GM18861 (cell line): Measurements from ENCODE around the gene TANGO6.
"Not testable (repeated sequence)": the region's sequence is repeated elsewhere in the genome, so short reads cannot be mapped to it uniquely, and the experiment has no call there.

ENCODE experiments used
- ATAC-seq: cut with Tn5 transposase; IDR thresholded peaks from one replicate; pipeline ENCODE4 v1.9.1; 2021; ENCODE audit not compliant: unreplicated experiment

TANGO6 gene

GRCh38 chr16:69049603-69050375, 206.5 kb downstream of the TANGO6 start:
- no peak for ATAC-seq

GRCh38 chr16:69051517-69051830, 208.1 kb downstream of the TANGO6 start:
- ATAC-seq, result not testable (repeated sequence)

- ATAC-seq, result no peak
Measured at GRCh38 chr16:69055008-69055407, 211.7 kb downstream of the TANGO6 start.

GRCh38 chr16:69055980-69056379, 212.6 kb downstream of the TANGO6 start:
- no peak for ATAC-seq

- ATAC-seq, result no peak
Measured at GRCh38 chr16:69056421-69056820, 213.1 kb downstream of the TANGO6 start.

GRCh38 chr16:69057400-69058378, 214.4 kb downstream of the TANGO6 start:
- ATAC-seq, result no peak

GRCh38 chr16:69063491-69063890, 220.2 kb downstream of the TANGO6 start:
- not testable (repeated sequence) for ATAC-seq

- no peak for ATAC-seq
Measured at GRCh38 chr16:69064124-69064763, 220.9 kb downstream of the TANGO6 start.

GRCh38 chr16:69064764-69065313, 221.5 kb downstream of the TANGO6 start:
- no peak for ATAC-seq

GRCh38 chr16:69069504-69069903, 226.2 kb downstream of the TANGO6 start:
- no peak for ATAC-seq

GRCh38 chr16:69071036-69071435, 227.7 kb downstream of the TANGO6 start:
- ATAC-seq, result no peak

GRCh38 chr16:69072640-69072974, 229.3 kb downstream of the TANGO6 start:
- no peak for ATAC-seq

- no peak for ATAC-seq
Measured at GRCh38 chr16:69073181-69073702, 229.9 kb downstream of the TANGO6 start.

- no peak for ATAC-seq
Measured at GRCh38 chr16:69077251-69077650, 233.9 kb downstream of the TANGO6 start.

- no peak for ATAC-seq
Measured at GRCh38 chr16:69078073-69078472, 234.7 kb downstream of the TANGO6 start.

GRCh38 chr16:69079697-69080096, 236.4 kb downstream of the TANGO6 start:
- no peak for ATAC-seq

GRCh38 chr16:69083306-69083941, 240.1 kb downstream of the TANGO6 start:
- no peak for ATAC-seq

GRCh38 chr16:69084289-69084688, 241.0 kb downstream of the TANGO6 start:
- ATAC-seq, result no peak

- no peak for ATAC-seq
Measured at GRCh38 chr16:69085032-69085695, 241.8 kb downstream of the TANGO6 start.

- no peak for ATAC-seq
Measured at GRCh38 chr16:69087161-69087581, 243.8 kb downstream of the TANGO6 start.
